Astrocyte (in vitro differentiated cells and primary cell): ENCODE results near the gene VSTM4.

Source experiments
- CTCF ChIP-seq: IDR thresholded peaks from 2 replicates; pipeline ENCODE4 v1.5.1; 2011; ENCODE audit warnings: low read depth, mild to moderate bottlenecking, inconsistent platforms, low read length, moderate library complexity; ENCODE audit not compliant: insufficient read depth
- EZH2 ChIP-seq: IDR thresholded peaks from 2 replicates; pipeline ENCODE4 v1.6.1; 2012; ENCODE audit warnings: mild to moderate bottlenecking, low read length, inconsistent platforms; ENCODE audit not compliant: insufficient read depth

DNA sequence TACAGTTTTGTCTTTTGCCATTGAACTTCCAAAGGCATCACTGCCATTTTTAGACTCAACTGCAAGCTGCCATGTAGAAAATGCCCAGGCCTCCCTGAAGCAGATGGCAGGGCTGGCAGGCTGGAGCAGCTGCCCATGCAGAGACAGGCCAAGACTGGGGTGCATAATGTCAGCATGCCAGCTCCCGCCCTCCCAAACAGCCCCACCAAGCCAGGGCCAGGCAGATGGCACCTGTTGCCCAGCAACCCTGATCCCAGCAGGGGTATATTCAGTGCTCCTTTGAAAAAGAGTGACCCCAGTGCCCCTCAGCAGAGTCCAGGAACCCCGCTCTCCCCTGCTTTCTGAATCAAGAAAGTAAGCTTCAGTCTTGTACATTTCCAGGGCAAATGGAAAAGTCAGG is 32.6 kb downstream of the VSTM4 start:
- TF ChIP-seq EZH2 (no peak), CTCF (no peak)
